ENCODE data around the gene VAV3.

- TF ChIP-seq EZH2 (IDR thresholded peaks at IDR 0.05; ENCODE audit: insufficient read depth, low read length) (no peak), CTCF (IDR thresholded peaks at IDR 0.05; ENCODE audit: insufficient read depth, low read depth, low read length) (no peak)
Measured at GRCh38 chr1:107974090-107974489, 9.1 kb upstream of the VAV3 start.

Data from astrocyte (in vitro differentiated cells and primary cell).